Measurements from ENCODE around the gene BRPF1.

Gene BRPF1

GRCh38 chr3:9727743-9728142, 3.8 kb upstream of the BRPF1 start:
- H3K4me1 ChIP-seq (ENCODE audit: insufficient read depth, low read length): peaks cover 12% of the 10 kb centered on the region
- H3K36me3 ChIP-seq (ENCODE audit: insufficient read depth, low read length): no peaks in the 10 kb centered on the region
- no peak overlapping the region for H3K4me3 ChIP-seq (ENCODE audit: low read length)
- no peaks in the 10 kb centered on the region for H3K9me3 ChIP-seq (ENCODE audit: low read length)
- H2AFZ ChIP-seq (ENCODE audit: low read depth, low read length): no peak overlapping the region
- H3K27me3 ChIP-seq (ENCODE audit: insufficient read depth, low read length): no peaks in the 10 kb centered on the region

GRCh38 chr3:9729419-9729818, 2.1 kb upstream of the BRPF1 start:
- H3K4me3 ChIP-seq (ENCODE audit: low read length): no peak overlapping the region
- H3K27me3 ChIP-seq (ENCODE audit: insufficient read depth, low read length): no peaks in the 10 kb centered on the region
- no peaks in the 10 kb centered on the region for H3K9me3 ChIP-seq (ENCODE audit: low read length)
- no peak overlapping the region for H2AFZ ChIP-seq (ENCODE audit: low read depth, low read length)
- peaks cover 19% of the 10 kb centered on the region for H3K4me1 ChIP-seq (ENCODE audit: insufficient read depth, low read length)
- peaks cover 9% of the 10 kb centered on the region for H3K36me3 ChIP-seq (ENCODE audit: insufficient read depth, low read length)

DNA sequence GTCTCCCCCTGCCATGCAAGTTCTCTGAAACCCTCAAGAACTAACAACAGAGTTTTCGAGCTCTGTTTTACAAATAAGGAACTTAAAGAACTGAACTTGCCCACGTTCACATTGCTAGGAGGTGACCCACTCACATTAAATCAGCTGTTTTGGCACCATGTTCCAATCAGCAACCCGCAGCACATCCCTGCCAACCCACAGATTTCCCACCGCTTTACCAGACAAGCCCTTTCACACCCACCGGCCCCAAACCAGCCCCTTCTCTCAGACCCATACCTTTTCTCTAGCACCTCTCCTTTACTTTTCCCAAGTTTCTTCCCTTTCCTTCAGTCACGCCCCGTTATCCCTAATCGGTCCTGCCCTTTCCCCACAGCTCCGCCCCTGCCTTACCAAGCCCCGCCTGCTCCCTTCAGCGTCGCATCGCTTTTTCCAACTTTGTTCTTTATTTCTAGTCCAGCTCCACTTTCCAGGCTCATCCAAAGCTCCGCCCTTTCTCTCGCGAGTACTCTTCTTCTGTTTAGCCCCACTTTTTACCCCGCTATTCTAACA, 804 bp upstream of the BRPF1 start:
- H3K27me3 ChIP-seq (ENCODE audit: insufficient read depth, low read length): no peaks in the 10 kb centered on the region
- peaks cover 19% of the 10 kb centered on the region for H3K36me3 ChIP-seq (ENCODE audit: insufficient read depth, low read length)
- H3K4me3 ChIP-seq (ENCODE audit: low read length): peak overlapping the region; percentile 67
- no peaks in the 10 kb centered on the region for H3K9me3 ChIP-seq (ENCODE audit: low read length)
- H3K4me1 ChIP-seq (ENCODE audit: insufficient read depth, low read length): peaks cover 19% of the 10 kb centered on the region
- H2AFZ ChIP-seq (ENCODE audit: low read depth, low read length): peak overlapping the region; percentile 75

- Histone ChIP-seq H3K4me1 (ENCODE audit: insufficient read depth, low read length) (peaks cover 19% of the 10 kb centered on the region), H2AFZ (ENCODE audit: low read depth, low read length) (peak overlapping the region; percentile 94), H3K9me3 (ENCODE audit: low read length) (no peaks in the 10 kb centered on the region), H3K36me3 (ENCODE audit: insufficient read depth, low read length) (peaks cover 30% of the 10 kb centered on the region), H3K4me3 (ENCODE audit: low read length) (peak overlapping the region; percentile 93), H3K27me3 (ENCODE audit: insufficient read depth, low read length) (no peaks in the 10 kb centered on the region)
Measured at GRCh38 chr3:9732080-9732739, 675 bp downstream of the BRPF1 start.

DNA sequence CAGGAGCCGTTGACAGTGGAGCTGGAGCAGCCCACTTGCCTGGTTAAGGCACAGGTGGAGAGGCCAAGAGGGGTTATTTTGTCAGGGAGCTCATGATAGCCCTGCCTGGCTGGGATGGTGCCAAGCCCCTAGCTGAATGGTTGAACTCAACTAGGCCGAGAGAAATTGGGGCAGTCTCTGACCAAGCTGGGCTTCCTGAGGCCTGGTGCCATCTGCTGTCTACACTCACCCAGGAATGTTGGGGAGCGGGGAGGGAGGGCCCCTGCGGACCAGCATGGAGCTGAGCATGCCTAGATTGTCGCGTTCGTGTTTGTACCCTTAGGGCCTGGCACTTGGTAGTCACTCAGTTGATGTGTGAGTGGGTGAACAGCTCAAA, 1.2 kb downstream of the BRPF1 start:
- Histone ChIP-seq H2AFZ (ENCODE audit: low read depth, low read length) (no peak overlapping the region), H3K27me3 (ENCODE audit: insufficient read depth, low read length) (no peaks in the 10 kb centered on the region), H3K4me1 (ENCODE audit: insufficient read depth, low read length) (peaks cover 19% of the 10 kb centered on the region), H3K9me3 (ENCODE audit: low read length) (no peaks in the 10 kb centered on the region), H3K4me3 (ENCODE audit: low read length) (peak overlapping the region; percentile 93), H3K36me3 (ENCODE audit: insufficient read depth, low read length) (peaks cover 35% of the 10 kb centered on the region)

- Histone ChIP-seq H3K4me1 (ENCODE audit: insufficient read depth, low read length) (peaks cover 15% of the 10 kb centered on the region), H3K27me3 (ENCODE audit: insufficient read depth, low read length) (no peaks in the 10 kb centered on the region), H3K9me3 (ENCODE audit: low read length) (no peaks in the 10 kb centered on the region), H2AFZ (ENCODE audit: low read depth, low read length) (no peak overlapping the region), H3K4me3 (ENCODE audit: low read length) (no peak overlapping the region), H3K36me3 (ENCODE audit: insufficient read depth, low read length) (peaks cover 76% of the 10 kb centered on the region)
Measured at GRCh38 chr3:9736831-9737230, 5.3 kb downstream of the BRPF1 start.

- Histone ChIP-seq H3K4me1 (ENCODE audit: insufficient read depth, low read length) (no peaks in the 10 kb centered on the region), H3K27me3 (ENCODE audit: insufficient read depth, low read length) (no peaks in the 10 kb centered on the region), H2AFZ (ENCODE audit: low read depth, low read length) (no peak overlapping the region), H3K36me3 (ENCODE audit: insufficient read depth, low read length) (peaks cover 93% of the 10 kb centered on the region), H3K4me3 (ENCODE audit: low read length) (no peak overlapping the region), H3K9me3 (ENCODE audit: low read length) (no peaks in the 10 kb centered on the region)
Measured at GRCh38 chr3:9739181-9739580, 7.6 kb downstream of the BRPF1 start.

- Histone ChIP-seq H3K36me3 (ENCODE audit: insufficient read depth, low read length) (peaks cover 99% of the 10 kb centered on the region), H3K4me3 (ENCODE audit: low read length) (no peak overlapping the region), H3K9me3 (ENCODE audit: low read length) (no peaks in the 10 kb centered on the region), H2AFZ (ENCODE audit: low read depth, low read length) (no peak overlapping the region), H3K4me1 (ENCODE audit: insufficient read depth, low read length) (no peaks in the 10 kb centered on the region), H3K27me3 (ENCODE audit: insufficient read depth, low read length) (no peaks in the 10 kb centered on the region)
Measured at GRCh38 chr3:9742560-9742959, 11.0 kb downstream of the BRPF1 start.

DNA sequence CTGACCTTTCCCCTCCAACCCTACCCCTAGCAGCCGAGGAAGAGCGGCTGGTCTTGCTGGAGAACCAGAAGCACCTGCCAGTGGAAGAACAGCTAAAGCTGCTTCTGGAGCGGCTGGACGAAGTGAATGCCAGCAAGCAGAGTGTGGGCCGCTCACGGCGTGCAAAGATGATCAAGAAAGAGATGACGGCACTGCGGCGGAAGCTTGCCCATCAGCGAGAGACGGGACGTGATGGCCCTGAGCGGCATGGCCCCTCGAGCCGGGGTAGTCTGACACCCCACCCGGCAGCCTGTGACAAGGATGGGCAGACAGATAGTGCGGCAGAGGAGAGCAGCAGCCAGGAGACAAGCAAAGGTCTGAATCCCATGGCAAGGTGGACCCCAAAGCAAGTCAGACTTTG, 12.0 kb downstream of the BRPF1 start:
- H3K4me3 ChIP-seq (ENCODE audit: low read length): no peak overlapping the region
- H2AFZ ChIP-seq (ENCODE audit: low read depth, low read length): no peak overlapping the region
- H3K4me1 ChIP-seq (ENCODE audit: insufficient read depth, low read length): no peaks in the 10 kb centered on the region
- H3K27me3 ChIP-seq (ENCODE audit: insufficient read depth, low read length): no peaks in the 10 kb centered on the region
- H3K36me3 ChIP-seq (ENCODE audit: insufficient read depth, low read length): peaks cover 98% of the 10 kb centered on the region
- no peaks in the 10 kb centered on the region for H3K9me3 ChIP-seq (ENCODE audit: low read length)

GRCh38 chr3:9744162-9744561, 12.6 kb downstream of the BRPF1 start:
- no peak overlapping the region for H3K4me3 ChIP-seq (ENCODE audit: low read length)
- H3K27me3 ChIP-seq (ENCODE audit: insufficient read depth, low read length): no peaks in the 10 kb centered on the region
- H2AFZ ChIP-seq (ENCODE audit: low read depth, low read length): no peak overlapping the region
- peaks cover 92% of the 10 kb centered on the region for H3K36me3 ChIP-seq (ENCODE audit: insufficient read depth, low read length)
- peaks cover 3% of the 10 kb centered on the region for H3K4me1 ChIP-seq (ENCODE audit: insufficient read depth, low read length)
- no peaks in the 10 kb centered on the region for H3K9me3 ChIP-seq (ENCODE audit: low read length)

- no peaks in the 10 kb centered on the region for H3K27me3 ChIP-seq (ENCODE audit: insufficient read depth, low read length)
- H3K36me3 ChIP-seq (ENCODE audit: insufficient read depth, low read length): peaks cover 78% of the 10 kb centered on the region
- H2AFZ ChIP-seq (ENCODE audit: low read depth, low read length): no peak overlapping the region
- H3K4me3 ChIP-seq (ENCODE audit: low read length): no peak overlapping the region
- no peaks in the 10 kb centered on the region for H3K9me3 ChIP-seq (ENCODE audit: low read length)
- H3K4me1 ChIP-seq (ENCODE audit: insufficient read depth, low read length): peaks cover 8% of the 10 kb centered on the region
Measured at GRCh38 chr3:9745521-9745920, 14.0 kb downstream of the BRPF1 start.

DNA sequence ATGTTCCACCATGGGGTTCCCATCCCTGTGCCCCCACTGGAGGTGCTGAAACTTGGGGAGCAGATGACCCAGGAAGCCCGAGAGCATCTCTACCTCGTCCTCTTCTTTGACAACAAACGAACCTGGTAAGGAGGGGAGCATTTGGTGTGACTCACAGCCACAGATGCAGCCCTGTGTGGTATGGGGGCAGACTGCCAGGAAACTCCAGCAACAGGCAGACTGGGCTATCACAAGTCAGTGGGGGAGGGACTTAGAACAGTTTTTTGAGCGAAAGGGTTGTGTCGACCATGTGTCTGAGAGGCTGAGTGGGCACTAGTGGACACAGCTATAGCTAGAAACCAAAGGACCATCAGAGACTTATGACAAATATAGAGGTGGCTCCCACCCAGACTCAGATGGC, 14.8 kb downstream of the BRPF1 start:
- Histone ChIP-seq H2AFZ (ENCODE audit: low read depth, low read length) (no peak overlapping the region), H3K27me3 (ENCODE audit: insufficient read depth, low read length) (no peaks in the 10 kb centered on the region), H3K9me3 (ENCODE audit: low read length) (no peaks in the 10 kb centered on the region), H3K4me1 (ENCODE audit: insufficient read depth, low read length) (peaks cover 15% of the 10 kb centered on the region), H3K4me3 (ENCODE audit: low read length) (no peak overlapping the region), H3K36me3 (ENCODE audit: insufficient read depth, low read length) (peaks cover 74% of the 10 kb centered on the region)

- no peak overlapping the region for H2AFZ ChIP-seq (ENCODE audit: low read depth, low read length)
- no peaks in the 10 kb centered on the region for H3K9me3 ChIP-seq (ENCODE audit: low read length)
- no peaks in the 10 kb centered on the region for H3K27me3 ChIP-seq (ENCODE audit: insufficient read depth, low read length)
- peaks cover 74% of the 10 kb centered on the region for H3K36me3 ChIP-seq (ENCODE audit: insufficient read depth, low read length)
- peaks cover 18% of the 10 kb centered on the region for H3K4me1 ChIP-seq (ENCODE audit: insufficient read depth, low read length)
- H3K4me3 ChIP-seq (ENCODE audit: low read length): no peak overlapping the region
Measured at GRCh38 chr3:9747267-9747666, 15.7 kb downstream of the BRPF1 start.

- no peaks in the 10 kb centered on the region for H3K9me3 ChIP-seq (ENCODE audit: low read length)
- no peak overlapping the region for H3K4me3 ChIP-seq (ENCODE audit: low read length)
- peaks cover 72% of the 10 kb centered on the region for H3K36me3 ChIP-seq (ENCODE audit: insufficient read depth, low read length)
- H3K4me1 ChIP-seq (ENCODE audit: insufficient read depth, low read length): peaks cover 18% of the 10 kb centered on the region
- H2AFZ ChIP-seq (ENCODE audit: low read depth, low read length): no peak overlapping the region
- no peaks in the 10 kb centered on the region for H3K27me3 ChIP-seq (ENCODE audit: insufficient read depth, low read length)
Measured at GRCh38 chr3:9748031-9748430, 16.5 kb downstream of the BRPF1 start.

Measured in neuron (in vitro differentiated cells).